Panc1 (cell line): ENCODE results near the gene FYN.

ENCODE experiments used
- CTCF ChIP-seq: fragments of 450-650 bp; IDR thresholded peaks from 2 replicates; pipeline ENCODE4 v1.5.1; 2017; ENCODE audit warnings: mild to moderate bottlenecking
- POLR2AphosphoS5 ChIP-seq: IDR thresholded peaks from 2 replicates; pipeline ENCODE4 v1.6.1; 2012; ENCODE audit warnings: mild to moderate bottlenecking, low read depth, low read length, moderate library complexity
- REST ChIP-seq, 2 experiments: IDR thresholded peaks; 2 replicates each; pipeline ENCODE4 v1.6.1; 2011 to 2012; ENCODE audit warnings: low read depth in 2 of 2, control low read depth in 1 of 2, low read length in 1 of 2, mild to moderate bottlenecking in 1 of 2, moderate library complexity in 1 of 2; ENCODE audit not compliant: insufficient read depth in 1 of 2
- SIN3A ChIP-seq: IDR thresholded peaks from 2 replicates; pipeline ENCODE4 v1.6.1; 2012; ENCODE audit warnings: low read depth, mild to moderate bottlenecking, low read length, moderate library complexity, borderline replicate concordance; ENCODE audit not compliant: insufficient read depth
- TCF7L2 ChIP-seq: IDR thresholded peaks from 2 replicates; pipeline ENCODE4 v1.6.1; 2011; ENCODE audit warnings: mild to moderate bottlenecking, low read depth, low read length, inconsistent platforms

DNA sequence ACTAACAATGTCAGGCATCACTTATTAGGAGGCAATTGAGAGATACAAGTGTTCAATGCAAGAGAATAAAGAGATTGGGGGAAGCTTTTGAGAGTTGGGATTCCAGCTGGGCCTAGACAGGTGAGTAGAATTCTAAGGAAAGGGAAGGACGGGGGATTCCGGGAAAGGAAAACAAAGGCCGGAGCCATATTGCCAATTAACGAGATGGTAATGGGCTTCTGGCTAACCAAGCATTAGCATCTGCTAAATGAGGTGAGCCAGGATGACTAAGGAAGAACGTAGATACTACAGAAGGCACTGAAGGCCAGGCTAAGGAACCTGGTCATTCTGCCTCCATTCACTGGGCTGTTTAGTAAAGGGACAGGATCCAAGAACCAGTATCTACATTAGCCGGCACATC lies 10.5 kb downstream of the FYN start:
- TF ChIP-seq POLR2AphosphoS5 (no peak), CTCF (no peak), SIN3A (no peak), TCF7L2 (no peak), REST (IDR thresholded peaks at IDR 0.05; ENCODE audit: insufficient read depth in 1 of 2, low read depth in 2 of 2, low read length in 1 of 2) (no peak)
